ENCODE results near the gene GPR39.

The GPR39 gene

DNA sequence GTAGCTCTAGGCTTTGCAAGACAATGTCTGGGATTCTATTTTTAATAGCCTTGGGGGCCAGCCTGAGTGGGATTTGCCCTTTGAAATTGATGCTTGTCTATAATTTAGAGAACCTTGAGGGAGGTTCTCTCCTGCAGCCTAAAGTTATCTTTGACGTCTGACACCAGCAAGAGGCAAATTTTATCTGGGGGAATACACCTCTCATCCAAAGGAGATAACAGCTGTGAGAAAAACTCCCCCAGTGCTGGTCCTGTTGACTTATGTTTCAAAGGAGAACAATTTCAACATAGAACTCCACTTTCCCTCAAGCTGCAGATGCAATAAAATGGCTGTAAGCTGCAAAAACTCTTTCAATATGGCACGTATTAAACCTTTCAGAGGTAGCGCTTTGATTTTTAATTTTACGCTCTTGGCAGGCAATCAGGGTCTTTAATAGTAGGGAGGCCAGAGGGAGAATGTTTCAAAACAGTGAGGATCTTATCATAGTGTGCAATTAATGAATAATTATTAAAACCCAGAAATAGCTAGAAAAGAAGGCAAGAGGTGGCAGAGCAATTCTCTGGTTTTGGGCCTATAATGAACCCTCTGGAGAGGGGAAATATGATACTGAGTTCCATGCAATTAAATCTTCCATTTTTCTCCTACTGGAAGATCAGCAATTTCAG is 191.0 kb downstream of the GPR39 start:
- no peak for DNase-seq

DNA sequence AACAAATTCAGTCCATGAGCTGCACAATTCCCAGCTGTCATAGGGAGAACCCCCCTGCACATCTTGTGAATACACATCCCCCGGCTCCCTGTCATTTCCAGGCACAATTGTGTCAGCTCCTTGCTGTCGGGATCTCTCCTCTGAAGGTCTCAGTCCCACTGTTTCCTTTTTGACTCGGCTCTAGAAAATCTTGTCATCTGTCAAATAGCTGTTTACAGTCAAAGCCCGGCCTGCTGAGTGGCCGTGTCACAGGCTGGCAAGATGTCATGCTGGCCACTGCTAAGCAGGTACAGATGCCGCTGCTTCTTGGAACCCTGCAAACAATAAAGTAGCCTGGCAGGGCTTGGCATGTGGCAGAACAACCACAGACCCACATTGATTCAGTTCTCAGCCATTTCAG is 191.7 kb downstream of the GPR39 start:
- no peak for DNase-seq

DNA sequence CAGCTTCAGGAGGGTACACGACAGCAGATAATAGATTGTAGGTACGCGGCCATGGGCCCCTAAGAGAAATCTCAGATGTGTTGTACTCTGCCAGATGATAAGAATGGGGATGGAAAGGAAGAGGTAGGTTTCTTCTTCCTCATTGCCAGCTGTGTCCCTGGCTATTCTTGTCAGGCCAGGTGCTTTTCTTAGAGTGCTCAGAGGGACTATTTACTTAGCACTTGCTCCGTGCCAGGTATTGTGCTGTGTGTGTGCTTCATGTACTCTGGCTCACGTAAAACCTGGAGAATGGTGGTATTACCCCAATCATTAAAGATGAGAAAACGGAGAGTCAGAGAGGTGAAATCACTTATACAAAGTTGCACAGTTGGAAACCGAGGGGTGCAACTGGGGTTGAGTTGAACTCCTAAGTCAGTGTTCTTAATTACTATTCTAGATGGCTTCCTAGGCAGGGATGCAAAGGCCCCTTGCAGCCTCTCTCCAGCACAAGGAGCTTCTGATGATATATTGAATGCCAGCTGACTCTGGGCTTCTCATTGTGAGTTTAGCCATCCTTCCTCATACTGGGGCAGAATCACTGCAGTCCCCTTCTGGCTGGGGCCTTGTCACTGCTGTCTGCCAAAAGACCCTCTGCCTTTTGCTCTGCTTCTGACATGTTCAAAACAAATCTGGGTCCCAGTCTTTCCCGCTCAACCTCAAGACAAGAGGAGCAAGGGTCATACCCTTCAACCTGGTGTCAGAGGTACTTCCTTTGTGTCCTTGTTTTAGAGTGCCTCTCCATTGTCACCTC is 192.7 kb downstream of the GPR39 start:
- no peak for DNase-seq

DNA sequence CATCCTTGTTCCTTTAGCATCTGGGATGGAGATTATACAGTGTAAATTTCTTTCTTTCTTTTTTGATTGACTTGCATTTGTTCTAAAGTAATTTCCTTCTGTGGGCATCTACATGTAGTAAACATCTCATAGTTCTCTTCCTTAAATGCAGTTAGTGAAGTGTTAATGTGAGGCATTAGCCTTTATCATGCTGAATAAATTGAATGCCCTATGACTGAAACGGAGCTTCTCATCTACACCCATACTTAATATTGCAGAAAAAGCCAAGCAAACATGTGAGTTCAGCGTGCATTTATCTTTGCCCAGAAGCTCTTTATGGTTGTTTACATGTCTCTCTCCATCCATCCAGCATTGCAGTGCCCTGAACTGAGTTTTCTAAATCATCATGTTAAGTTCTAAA is 195.1 kb downstream of the GPR39 start:
- DNase-seq, result no peak

DNA sequence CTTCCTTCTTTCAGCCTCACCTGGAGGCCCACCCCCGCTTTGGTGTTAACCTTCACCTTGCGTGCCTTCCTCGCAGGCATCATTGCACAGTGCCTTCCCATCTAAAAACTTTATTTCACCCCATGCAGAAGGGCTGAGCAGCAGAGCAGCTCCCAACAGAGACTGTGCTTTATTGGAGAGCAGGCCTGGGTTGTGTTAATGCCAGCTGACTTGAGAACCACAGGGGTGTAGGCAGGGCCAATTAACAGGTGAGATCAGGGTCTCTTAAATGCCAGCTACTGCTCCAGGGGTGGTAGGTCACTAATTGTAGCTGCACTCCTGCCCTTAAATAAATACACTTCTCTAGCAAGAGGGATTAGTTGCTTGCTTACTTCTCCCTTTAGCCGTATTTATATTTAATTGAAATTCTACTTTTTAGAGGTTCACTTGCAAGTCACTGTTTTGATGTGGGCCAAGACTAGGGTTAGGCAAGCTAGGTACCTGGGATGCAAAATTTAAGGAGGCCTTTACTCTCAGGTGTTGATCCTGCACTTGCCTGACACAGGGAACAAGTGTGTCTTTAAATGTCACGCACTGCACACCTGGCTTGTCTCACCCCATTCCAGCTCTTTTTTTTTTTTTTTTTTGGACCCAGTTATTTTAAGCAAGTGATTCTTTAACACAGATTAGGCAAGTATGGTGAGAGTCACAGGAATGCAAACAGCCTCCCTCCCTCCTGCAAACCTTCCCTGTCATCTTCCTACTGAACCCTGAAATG is 198.9 kb downstream of the GPR39 start:
- no peak for DNase-seq

DNA sequence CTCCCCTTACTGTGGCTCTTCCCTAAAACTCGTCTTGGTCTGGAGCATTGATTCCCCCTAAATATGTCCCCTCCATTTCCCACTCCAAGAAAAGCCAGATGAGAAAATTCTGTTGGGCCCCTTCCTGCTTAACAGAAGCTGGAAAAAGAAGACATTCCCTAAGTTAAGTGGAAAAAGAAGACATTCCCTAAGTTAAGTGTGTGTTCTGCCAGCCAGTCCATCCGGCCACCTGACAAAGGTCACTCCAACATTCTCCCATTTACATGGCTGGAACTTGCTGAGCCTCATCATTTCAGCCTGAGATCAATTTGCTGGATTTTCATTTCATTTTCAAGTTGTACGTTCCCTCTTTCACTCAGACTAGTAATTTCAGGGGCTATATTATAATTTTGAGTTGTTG is 201.4 kb downstream of the GPR39 start:
- no peak for DNase-seq

DNA sequence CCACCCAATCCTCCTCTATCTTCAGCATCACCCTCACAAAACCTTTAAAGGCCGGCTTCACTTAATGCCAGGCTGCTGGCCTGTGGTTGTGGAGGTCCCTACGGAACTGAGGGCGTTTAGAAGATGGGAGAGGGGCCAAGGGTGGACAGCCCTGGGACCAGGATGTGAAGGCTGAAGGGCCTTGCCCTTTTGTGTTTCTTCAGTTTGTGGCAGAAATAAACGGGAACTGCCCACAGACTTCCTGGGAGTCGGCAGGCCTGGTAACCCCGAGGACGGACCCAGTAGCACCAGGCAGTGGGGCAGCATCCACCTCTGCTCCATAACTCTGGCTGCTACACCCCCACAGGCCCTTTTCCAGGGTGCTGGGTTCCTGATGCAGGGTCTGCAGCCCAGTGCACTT is 202.1 kb downstream of the GPR39 start:
- no peak for DNase-seq

DNA sequence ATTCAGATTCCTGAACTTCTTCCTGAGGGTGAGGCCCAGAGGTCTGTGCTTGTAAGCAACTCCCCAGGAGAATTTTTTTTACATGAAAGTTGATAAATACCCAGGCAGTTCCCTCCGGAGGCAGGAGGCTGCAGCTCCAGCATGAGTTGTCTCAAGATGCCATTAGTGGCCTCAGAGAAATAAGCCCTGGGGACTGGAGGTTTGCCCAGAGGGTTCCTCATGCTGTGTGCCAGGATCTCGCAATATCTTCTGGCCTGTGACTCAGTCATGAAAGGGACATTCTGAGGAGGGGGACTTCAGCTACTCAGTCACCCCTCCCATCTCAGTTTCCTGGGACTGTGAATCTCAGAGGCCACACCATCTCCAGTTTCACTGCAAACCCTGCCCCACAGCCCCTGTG is 203.5 kb downstream of the GPR39 start:
- DNase-seq, result peak; percentile 20

DNA sequence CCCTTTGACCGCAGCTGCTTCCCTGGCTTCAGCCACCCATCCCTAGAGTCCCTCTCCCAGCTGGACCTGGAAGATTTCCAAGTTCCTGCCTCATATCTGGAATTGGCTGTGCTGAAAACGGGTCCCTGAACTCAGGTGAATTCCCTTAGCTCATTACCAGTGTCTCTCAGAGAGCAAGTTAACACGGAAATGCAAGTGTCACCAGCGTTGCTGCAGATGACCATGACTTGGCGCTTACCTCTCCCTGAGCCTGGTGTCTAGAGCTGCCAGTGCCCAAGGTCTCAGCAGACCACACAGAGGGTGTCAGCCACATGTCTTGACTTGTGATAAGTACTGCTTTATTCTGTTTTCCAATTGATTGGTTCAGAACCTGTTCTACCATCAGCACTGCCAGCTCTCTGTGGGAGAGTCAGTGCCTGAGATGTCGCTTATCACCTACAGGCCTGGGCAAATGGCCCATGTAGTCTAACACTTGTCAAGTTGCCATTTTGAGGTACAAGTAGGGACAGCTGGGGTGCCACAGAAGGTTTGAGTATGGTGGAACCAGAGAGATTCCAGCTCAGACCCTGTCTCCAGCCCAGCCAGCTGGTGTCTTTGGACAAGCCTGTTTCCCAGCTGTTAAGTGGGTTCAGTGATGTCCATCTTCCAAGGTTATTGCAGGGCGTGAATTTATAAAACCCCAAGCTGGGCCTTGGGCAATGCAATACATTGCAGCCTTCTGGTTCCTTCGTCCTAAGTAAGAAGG is 204.7 kb downstream of the GPR39 start:
- no peak for DNase-seq

DNA sequence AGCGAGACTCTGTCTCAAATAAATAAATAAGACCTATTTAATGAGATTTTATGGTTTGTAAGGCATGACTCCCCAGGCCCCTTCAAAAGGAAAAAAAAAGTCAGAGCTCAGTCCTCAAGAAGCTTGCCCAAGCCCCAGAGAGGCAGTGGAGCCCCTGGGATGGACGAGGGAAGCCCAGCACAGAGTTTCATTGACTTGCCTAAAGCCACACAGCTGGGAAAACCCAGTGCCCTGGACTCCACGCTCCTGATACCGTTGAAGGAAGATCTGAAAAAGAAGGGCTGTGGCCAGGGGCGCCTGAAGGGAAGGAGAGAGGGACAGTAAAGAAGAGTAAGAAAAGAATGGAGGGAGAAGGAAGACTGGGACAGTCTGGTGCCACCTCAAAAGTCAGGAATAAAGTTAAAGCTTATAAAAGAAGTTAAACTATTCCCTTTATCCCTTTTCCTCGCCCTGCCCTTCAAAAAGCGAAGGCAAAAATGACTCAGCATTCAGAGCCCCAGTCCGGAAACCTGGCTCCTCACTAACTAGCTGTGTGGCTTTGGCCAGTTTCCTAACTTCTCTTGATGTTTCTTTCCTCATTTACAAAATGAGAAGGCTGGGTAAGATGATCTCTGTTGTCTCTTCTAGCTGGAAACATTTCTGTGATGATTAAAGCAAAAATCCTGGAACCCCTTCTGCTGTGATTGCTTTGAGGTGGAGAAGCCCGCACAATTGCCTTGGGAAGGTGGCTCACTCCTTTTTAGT is 206.7 kb downstream of the GPR39 start:
- peak; percentile 73 for DNase-seq

DNA sequence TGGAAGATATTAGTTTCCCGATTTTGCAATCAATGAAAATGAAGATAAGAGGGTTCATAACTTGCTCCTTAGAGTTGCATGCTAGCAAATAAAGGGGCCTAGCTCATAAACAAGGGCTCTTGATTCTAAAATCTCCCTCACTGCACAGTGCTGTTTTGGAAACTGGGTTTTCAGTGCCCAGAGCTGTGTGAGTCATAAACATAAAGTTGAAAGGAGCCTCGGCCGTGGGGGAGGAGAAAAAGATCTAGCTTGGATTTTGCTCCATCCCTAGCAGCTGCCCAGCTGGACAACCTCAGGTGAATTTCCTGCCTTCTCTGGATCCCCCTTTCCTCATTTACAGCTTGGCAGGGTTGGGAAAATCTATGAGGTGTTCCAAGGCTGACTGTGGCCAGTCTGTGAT is 210.9 kb downstream of the GPR39 start:
- DNase-seq, result no peak

DNA sequence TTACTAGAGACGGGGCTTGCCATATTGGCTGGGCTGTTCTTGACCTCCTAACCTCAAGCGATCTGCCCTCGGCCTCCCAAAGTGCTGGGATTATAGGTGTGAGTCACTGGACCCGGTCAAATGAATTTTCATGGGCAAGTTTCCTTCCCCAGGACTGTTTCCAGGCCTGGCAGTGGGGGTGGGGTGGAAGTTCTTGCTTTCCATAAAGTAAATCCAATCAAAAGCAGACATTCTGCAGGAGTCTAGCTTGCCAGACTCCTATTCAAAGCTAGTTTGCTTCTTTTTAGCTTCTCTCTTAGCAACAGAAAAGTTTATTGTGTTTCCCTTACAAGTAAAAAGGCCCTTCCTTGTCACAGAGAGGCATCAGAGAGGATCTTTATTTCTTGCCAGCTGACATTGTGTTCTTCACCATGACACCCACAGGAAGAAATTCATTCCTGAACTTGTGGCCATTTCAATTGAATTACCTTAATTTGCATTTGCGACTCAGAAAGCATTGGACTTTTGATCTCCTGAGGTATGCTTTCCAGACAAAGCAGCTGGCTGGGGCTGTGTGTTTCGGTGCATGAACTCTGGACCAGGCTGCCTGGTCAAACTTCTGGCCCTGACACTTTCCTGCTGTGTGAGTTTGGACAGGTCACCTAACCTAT is 215.5 kb downstream of the GPR39 start:
- DNase-seq, result no peak

DNA sequence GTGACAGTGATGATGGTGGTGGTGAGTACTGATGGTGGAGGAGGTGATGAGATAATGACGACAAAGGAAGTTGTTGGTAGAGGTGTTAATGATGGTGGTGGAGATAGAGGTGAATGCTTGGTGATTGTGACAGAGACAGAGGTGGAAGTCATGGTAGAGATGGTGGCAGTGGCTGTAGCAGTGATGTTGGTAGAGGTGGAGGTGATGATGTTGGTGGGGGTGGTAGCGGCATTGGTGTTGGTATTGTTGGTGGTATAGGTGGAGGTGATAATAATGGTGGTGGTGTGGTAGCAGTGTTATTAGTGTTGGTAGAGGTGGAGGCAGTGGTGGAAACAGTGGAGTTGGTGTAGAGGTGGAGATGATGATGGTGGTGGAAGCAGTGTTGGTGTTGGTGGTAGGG is 217.0 kb downstream of the GPR39 start:
- no peak for DNase-seq

DNA sequence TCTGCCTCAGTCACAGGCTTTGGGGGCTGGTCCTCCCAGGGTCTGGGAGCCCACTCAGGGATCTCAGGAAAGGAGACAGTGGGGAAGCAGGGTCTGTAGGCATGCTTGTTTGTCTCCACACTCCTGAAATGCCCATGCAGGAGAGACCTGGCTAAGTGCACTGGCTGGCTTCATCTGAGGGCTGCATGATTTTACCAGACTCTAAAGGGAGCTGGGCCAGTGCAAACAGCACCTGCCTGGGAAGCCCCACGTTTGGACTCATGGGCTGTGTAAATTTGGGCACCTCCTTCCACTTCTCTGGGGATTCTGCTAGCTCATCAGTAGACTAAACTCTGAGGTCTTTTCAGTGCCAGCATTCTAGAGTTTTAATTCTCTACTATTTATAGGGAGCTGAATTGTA is 219.7 kb downstream of the GPR39 start:
- DNase-seq, result no peak

DNA sequence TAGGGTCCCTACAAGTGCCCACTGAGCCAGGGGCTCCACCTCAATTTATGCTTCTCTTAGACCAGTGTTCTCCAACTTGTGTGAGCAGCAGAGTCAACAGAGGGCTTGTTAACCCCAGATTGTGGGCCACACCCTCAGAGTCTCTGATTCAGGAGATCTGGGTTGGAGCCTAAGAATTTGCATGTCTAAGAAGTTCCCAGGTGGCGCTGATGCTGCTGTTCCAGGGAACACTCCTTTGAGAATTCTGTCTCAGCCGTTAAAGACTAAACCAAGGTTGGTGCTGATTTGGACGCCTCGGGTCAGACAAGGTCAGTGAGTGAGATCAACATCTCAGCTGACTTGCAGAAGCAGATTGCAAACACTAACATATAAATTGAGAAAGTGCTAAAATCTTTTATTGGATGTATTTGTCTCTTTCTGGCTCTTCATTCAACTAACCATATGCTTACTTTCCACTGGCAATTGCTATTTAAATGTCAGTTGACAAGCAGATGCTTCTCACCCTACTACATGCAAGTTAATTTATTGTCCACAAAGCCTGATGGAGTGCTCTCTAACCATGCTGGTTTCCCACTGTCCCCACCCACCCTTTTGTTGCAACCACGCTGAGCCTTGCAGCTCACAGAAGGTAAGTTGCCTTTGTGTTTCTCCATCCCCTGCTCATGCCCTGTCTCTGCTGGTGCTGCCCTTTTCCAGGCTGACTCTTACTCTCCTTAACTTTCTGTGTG is 221.9 kb downstream of the GPR39 start:
- DNase-seq, result no peak

DNA sequence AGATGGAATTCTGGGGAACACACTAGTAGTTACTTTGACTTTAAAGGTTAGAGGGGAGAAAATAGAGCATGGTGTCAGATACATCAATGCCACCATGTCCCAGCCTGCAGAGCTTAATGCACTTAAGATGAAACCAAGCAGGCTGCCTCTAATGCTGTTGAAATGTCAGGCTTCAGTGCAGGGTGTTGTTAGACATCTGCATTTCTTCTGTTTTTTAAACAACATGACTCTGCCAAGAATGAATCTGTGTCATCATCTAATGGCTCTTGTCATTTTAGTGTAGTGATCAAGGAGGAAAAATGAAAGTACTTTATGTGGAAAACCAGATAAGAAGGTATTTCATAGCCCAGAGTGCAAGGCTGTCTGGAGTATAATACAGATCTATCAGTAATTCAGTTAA is 223.5 kb downstream of the GPR39 start:
- DNase-seq, result no peak

DNA sequence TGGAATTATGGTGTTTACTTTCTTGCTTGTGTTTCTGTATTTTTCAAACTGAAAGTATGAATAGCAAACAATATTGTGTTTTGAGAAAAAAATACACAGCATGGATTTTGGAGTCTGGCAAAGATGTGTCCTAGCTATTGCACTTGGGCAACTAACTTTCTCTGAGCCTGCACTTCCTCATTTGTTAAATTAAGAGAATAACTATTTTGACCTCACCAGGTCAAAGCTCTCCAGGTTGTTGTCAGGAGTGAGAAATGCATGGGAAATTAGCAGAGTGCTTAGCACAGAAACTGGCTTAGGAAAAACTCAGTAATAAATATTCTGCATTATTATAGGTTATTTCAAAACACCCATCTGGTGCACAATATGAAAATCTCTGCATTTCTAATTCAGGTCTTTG is 225.2 kb downstream of the GPR39 start:
- DNase-seq, result no peak

DNA sequence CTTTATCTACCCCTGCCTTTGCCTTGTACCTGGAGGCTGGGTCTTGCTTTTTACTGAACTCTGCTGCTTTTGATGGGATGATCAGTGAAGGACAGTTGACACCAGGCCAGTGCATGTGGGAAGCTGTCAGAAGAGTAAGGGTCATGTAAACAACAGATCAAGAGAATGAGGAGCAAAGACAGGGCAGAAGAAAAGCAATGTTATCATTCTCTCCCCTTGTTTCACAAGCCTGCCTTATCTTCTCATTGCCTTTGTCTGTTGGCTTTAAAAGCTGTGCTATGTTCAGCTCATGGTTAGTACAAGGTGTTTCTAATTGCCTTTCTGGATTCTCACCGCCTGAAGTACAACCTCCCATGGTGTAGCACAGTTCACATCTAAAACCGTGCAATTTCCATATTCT is 225.8 kb downstream of the GPR39 start:
- DNase-seq, result no peak

DNA sequence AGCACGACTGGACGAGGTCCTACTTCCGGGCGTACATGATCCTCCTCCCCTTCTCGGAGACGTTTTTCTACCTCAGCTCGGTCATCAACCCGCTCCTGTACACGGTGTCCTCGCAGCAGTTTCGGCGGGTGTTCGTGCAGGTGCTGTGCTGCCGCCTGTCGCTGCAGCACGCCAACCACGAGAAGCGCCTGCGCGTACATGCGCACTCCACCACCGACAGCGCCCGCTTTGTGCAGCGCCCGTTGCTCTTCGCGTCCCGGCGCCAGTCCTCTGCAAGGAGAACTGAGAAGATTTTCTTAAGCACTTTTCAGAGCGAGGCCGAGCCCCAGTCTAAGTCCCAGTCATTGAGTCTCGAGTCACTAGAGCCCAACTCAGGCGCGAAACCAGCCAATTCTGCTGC is 228.6 kb downstream of the GPR39 start:
- no peak for DNase-seq

DNA sequence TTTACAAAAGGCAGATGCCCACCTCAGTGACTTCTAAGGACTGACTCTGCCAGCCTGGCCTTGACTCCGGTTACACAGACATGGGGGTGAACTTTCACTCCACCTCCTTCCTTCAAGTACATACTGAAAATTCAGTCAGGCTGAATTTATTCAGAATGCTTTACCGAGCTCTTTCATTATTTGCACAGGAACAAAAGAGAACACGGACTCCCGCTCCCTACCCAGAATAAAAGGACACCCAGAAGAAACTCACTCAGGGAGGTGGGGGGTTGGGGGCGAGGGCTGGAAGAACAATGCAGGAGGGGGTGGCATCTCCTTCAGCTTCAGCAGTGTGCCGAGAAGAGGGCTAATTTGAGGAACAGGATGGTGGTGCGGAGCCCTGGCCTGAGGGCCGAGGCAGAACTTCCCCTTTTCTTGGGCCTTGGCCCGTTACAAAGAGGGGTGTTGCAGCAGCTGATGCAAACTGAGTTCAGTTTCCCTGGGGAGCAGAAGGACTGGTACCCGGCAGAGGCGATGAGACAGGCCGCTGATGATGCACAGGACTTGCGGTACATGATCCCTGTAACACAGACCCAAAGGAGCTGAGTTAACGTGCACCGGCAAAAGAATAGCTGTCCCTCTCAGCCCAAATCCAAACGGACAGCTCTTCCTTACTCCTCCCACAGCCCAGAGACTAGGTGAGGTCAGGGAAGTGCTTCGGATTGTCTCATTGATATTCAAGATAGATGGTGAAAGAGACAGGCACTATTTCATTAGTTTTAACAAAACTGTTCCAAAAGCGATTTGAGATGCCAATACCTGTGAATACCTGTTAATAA is 229.3 kb downstream of the GPR39 start:
- no peak for DNase-seq

Measured in fibroblast of skin of right quadriceps (primary cell).